Gastroesophageal sphincter (tissue), 3 donors: Measurements from ENCODE around the gene TREH.

Experiments used
- CTCF ChIP-seq, 4 experiments: fragments of 200-600 bp in 2 of 4; fragments of 450-650 bp in 2 of 4; sonication (generic) in 1 of 4; IDR thresholded peaks; one replicate each; pipeline ENCODE4 v1.5.1; 2017 to 2019; ENCODE audit warnings: antibody characterized with exemption in 4 of 4, mild to moderate bottlenecking in 2 of 4, moderate library complexity in 2 of 4
- EP300 ChIP-seq: sonication (generic); formaldehyde crosslinking; IDR thresholded peaks from one replicate; pipeline ENCODE4 v1.6.1; 2017; ENCODE audit warnings: antibody characterized with exemption, mild to moderate bottlenecking
- POLR2A ChIP-seq, 2 donors: fragments of 450-650 bp; IDR thresholded peaks; one replicate each; pipeline ENCODE4 v1.6.1; 2017; ENCODE audit warnings: antibody characterized with exemption in 2 of 2, mild to moderate bottlenecking in 2 of 2, moderate library complexity in 1 of 2

GRCh38 chr11:118636569-118637290 lies 42.7 kb downstream of the TREH start:
- TF ChIP-seq EP300: no peak
- TF ChIP-seq CTCF (IDR thresholded peaks at IDR 0.05): no peak
- TF ChIP-seq POLR2A (IDR thresholded peaks at IDR 0.05): no peak
